ENCODE results near the gene CGNL1.

CGNL1 gene

GRCh38 chr15:57375827-57376695 lies at the start of gene CGNL1:
Gene CGNL1 (plus strand): TSS chr15:57376505. CDS start chr15:57438000, 61,495 bp downstream.
- DNase-seq: no peak

GRCh38 chr15:57327985-57328471 lies 48.3 kb upstream of the CGNL1 start:
- DNase-seq: no peak

GRCh38 chr15:57328479-57328878 lies 47.8 kb upstream of the CGNL1 start:
- DNase-seq: no peak

- no peak for DNase-seq
These were observed 47.4 kb upstream of the CGNL1 start for GRCh38 chr15:57328897-57329296.

GRCh38 chr15:57329582-57330367 lies 46.5 kb upstream of the CGNL1 start:
- DNase-seq: no peak

GRCh38 chr15:57330619-57331340 lies 45.5 kb upstream of the CGNL1 start:
- no peak for DNase-seq

GRCh38 chr15:57332326-57332725 lies 44.0 kb upstream of the CGNL1 start:
- DNase-seq: no peak

- DNase-seq: no peak
These were observed 42.8 kb upstream of the CGNL1 start for GRCh38 chr15:57333487-57333886.

GRCh38 chr15:57334257-57334656 lies 42.0 kb upstream of the CGNL1 start:
- no peak for DNase-seq

- no peak for DNase-seq
These were observed 41.0 kb upstream of the CGNL1 start for GRCh38 chr15:57335293-57335715.

GRCh38 chr15:57335719-57336118 lies 40.6 kb upstream of the CGNL1 start:
- no peak for DNase-seq

- DNase-seq: no peak
These were observed 38.4 kb upstream of the CGNL1 start for GRCh38 chr15:57337868-57338411.

GRCh38 chr15:57339321-57339720 lies 37.0 kb upstream of the CGNL1 start:
- DNase-seq: no peak

GRCh38 chr15:57340682-57341259 lies 35.5 kb upstream of the CGNL1 start:
- peak; percentile 16 to 29 for DNase-seq

- DNase-seq: no peak
These were observed 33.3 kb upstream of the CGNL1 start for GRCh38 chr15:57343048-57343447.

GRCh38 chr15:57343498-57343897 lies 32.8 kb upstream of the CGNL1 start:
- DNase-seq: no peak

GRCh38 chr15:57344282-57344681 lies 32.0 kb upstream of the CGNL1 start:
- DNase-seq: no peak

- no peak for DNase-seq
These were observed 30.7 kb upstream of the CGNL1 start for GRCh38 chr15:57345584-57345983.

- DNase-seq: no peak
These were observed 28.2 kb upstream of the CGNL1 start for GRCh38 chr15:57348081-57348480.

GRCh38 chr15:57352535-57353316 lies 23.6 kb upstream of the CGNL1 start:
- no peak for DNase-seq

GRCh38 chr15:57353317-57353804 lies 22.9 kb upstream of the CGNL1 start:
- no peak for DNase-seq

All from stimulated activated CD4-positive, alpha-beta T cell treated with anti-CD3 and anti-CD28 coated beads, Interleukin-2, amount 100 ng/mL, for 48 hours (primary cell).